Subcutaneous adipose tissue (tissue), 4 donors: ENCODE results near the gene ARID4B. TPM values are rescaled to one million over a fixed set of nuclear protein-coding genes. Genes with fewer than 3 reads are reported as not detected.

Source experiments
- total RNA-seq, 4 donors: library from RNA; depleted of rRNA; stranded (reverse); fragments of >200 nt; gene quantifications; one replicate each; pipeline ENCODE4 v1.1.0, GENCODE V29; 2016
- TF ChIP-seq, protein P1 (sequence below): fragments of 450-650 bp; IDR thresholded peaks from one replicate; pipeline ENCODE4 v1.5.1; 2016; ENCODE audit warnings: low read depth, mild to moderate bottlenecking, control low read depth, antibody characterized with exemption, moderate library complexity

The ARID4B gene, protein sequence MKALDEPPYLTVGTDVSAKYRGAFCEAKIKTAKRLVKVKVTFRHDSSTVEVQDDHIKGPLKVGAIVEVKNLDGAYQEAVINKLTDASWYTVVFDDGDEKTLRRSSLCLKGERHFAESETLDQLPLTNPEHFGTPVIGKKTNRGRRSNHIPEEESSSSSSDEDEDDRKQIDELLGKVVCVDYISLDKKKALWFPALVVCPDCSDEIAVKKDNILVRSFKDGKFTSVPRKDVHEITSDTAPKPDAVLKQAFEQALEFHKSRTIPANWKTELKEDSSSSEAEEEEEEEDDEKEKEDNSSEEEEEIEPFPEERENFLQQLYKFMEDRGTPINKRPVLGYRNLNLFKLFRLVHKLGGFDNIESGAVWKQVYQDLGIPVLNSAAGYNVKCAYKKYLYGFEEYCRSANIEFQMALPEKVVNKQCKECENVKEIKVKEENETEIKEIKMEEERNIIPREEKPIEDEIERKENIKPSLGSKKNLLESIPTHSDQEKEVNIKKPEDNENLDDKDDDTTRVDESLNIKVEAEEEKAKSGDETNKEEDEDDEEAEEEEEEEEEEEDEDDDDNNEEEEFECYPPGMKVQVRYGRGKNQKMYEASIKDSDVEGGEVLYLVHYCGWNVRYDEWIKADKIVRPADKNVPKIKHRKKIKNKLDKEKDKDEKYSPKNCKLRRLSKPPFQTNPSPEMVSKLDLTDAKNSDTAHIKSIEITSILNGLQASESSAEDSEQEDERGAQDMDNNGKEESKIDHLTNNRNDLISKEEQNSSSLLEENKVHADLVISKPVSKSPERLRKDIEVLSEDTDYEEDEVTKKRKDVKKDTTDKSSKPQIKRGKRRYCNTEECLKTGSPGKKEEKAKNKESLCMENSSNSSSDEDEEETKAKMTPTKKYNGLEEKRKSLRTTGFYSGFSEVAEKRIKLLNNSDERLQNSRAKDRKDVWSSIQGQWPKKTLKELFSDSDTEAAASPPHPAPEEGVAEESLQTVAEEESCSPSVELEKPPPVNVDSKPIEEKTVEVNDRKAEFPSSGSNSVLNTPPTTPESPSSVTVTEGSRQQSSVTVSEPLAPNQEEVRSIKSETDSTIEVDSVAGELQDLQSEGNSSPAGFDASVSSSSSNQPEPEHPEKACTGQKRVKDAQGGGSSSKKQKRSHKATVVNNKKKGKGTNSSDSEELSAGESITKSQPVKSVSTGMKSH (N-terminal part only)
- 10 to 100 TPM; 41.1 to 53.5 (median 48.0) TPM for total RNA-seq

DNA sequence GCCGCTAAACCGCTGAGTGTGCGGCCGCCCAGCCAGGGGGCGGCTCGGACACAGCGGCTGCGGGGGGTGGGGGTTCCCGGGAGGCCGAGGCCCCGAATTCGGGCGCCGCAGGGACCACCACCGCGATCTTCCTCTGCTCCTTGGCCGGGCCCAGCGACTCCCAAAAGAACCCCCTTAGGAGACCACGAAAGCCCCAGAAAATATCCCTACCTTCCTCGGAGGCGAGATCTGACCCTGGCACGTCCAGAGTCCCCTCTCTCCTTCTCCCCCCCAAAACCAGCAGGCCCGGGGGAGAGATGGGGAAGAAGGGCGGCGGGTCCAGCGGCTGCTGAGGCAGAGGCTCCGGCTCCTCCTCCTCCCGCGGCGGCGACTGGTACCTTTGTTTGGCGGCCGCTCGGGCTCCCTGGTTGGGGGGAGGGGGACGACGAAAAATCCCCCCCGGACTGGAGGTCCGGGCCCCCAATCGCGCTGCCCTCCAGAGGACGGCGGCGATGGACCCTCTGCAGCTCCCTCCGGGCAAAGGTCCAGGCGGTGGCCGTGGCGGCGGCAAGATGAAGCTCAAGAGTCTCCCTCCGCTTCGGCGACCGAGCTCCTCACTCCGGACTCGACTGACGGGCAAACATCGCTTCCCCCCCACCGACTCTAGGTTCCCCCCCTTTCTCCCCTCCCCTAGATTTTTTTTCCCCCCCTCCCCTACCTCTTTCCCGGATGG lies at the start of gene ARID4B:
Gene ARID4B (minus strand): TSS at position 621 of the 712 bp plus-strand sequence. CDS start 1,260 bp downstream, outside the sequence.
- TF ChIP-seq, protein P1, sequence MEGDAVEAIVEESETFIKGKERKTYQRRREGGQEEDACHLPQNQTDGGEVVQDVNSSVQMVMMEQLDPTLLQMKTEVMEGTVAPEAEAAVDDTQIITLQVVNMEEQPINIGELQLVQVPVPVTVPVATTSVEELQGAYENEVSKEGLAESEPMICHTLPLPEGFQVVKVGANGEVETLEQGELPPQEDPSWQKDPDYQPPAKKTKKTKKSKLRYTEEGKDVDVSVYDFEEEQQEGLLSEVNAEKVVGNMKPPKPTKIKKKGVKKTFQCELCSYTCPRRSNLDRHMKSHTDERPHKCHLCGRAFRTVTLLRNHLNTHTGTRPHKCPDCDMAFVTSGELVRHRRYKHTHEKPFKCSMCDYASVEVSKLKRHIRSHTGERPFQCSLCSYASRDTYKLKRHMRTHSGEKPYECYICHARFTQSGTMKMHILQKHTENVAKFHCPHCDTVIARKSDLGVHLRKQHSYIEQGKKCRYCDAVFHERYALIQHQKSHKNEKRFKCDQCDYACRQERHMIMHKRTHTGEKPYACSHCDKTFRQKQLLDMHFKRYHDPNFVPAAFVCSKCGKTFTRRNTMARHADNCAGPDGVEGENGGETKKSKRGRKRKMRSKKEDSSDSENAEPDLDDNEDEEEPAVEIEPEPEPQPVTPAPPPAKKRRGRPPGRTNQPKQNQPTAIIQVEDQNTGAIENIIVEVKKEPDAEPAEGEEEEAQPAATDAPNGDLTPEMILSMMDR, result no peak

DNA sequence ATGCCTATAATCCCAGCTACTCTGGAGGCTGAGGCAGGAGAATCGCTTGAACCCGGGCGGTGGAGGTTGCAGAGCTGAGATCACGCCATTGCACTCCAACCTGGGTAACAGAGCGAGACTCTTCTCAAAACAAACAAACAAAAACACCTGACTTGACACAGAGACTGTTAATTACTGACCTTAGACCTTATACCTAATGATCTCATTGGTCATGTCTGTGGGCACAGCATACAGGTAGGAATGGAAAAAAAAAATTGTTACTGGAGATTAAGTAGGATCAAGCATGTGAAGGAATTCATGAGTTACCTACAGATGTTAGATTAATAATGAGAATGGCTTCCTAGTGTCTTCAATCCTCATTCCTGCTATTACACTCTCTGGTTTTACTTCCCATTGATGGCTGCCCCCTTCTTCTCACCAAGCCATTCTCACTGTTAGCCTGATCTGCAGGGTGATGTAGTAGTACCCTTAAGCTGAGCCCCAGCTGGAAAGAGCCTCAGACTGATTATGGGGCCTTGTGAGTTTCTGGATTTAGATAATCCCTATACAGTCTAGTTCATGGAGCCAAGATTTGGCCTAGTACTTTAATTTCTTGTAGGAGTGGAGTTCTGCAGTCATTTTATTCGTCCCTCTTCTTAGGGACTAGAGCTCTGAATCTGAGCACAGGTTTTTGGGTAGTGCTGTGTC lies 48.1 kb upstream of the ARID4B start:
- TF ChIP-seq, protein P1, result no peak

DNA sequence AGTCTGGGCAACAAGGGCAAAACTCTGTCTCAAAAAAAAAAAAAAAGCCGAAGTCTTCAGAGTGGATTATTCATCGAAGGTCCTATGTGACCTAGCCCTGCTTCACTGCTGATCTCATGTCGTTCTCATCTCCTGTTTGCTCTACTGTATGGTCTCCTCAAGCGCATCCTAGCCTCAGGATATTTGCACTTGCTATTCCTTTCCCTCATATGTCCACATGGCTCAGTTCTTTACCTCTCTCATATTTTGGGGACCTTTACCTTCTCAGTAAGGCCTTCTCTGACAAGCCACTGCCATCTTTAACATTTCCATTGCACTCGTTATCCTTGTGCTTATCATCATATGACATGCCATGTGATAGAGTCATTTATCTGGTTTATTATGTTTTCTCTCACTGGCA lies 41.8 kb upstream of the ARID4B start:
- TF ChIP-seq, protein P1, result no peak

DNA sequence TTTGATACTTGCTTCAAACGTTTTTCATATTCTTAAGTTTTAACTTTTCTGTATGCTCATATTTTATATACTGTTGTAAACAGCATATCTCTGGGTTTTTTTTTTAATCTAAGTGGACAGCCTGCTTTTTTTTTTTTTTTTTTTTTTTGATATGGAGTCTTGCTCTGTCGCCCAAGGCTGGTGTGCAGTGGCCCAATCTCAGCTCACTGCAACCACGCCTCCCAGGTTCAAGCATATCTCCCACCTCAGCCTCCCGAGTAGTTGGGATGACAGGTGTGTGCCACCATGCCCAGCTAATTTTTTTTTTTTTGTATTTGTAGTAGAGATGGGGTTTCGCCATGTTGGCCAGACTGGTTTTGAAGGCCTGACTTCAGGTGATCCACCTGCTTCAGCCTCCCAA lies 40.4 kb upstream of the ARID4B start:
- TF ChIP-seq, protein P1, result no peak

DNA sequence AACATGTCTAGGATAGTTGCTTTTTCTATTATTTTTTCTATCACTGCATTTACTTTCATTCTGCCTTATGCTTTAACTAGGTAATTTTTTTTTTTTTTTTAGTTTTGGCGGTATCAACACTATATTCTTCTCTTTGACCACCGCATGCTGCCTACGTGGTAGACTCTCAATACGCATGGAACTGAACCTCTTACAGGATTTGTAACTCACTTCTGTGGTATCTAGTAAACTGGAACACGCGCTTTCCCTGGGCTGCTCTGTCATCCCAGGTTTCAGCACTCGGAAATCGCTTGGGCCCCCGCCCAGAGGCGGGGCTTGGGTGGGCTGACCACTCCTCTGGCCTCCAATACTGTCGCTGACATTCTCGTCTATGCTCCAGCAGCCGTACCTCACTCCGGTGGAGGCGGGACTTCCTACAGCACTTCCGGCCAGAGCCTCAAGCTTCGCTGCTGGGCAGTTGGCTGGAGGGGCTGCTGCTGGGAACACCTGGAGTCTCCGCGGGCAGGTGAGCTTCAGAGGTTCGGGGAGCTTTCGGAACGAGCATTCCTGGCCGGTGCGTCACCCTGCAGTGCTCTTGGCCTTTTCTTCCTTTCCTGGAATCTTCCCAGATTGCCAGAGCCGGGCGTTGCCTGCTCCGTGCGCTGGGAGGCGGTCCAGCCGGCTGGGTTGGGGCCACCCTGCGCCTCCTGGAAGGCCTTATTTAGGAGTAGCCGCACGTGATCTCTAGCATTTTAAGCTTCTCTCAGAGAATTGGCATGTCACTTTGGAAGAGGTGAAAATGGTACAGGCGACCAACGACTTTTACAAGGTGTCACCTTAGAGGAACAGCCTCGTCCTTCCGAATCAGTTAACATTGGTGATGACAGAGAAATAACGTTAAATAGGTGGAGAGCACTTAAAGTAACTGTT lies 39.3 kb upstream of the ARID4B start, which contains the start of gene TBCE:
Gene TBCE (plus strand): TSS at position 428 of the 909 bp plus-strand sequence. CDS start 12,623 bp downstream, outside the sequence.
- TF ChIP-seq, protein P1, result no peak
